Activated CD8-positive, alpha-beta memory T cell treated with anti-CD3 and anti-CD28 coated beads, Interleukin-2, amount 50 U/mL, for 1 hour (primary cell): ENCODE results near the gene ST3GAL3.

Source experiments
- DNase-seq: peaks from one replicate; pipeline ENCODE4 v3.0.0-alpha.2; 2020; ENCODE audit errors: extremely low read depth

Gene ST3GAL3

GRCh38 chr1:43963006-43963405, 255.7 kb downstream of the ST3GAL3 start:
- DNase-seq: no peak

GRCh38 chr1:43963890-43964289, 256.6 kb downstream of the ST3GAL3 start:
- DNase-seq: no peak

- DNase-seq: no peak
Measured at GRCh38 chr1:43965316-43965715, 258.0 kb downstream of the ST3GAL3 start.

GRCh38 chr1:43968348-43968948, 261.1 kb downstream of the ST3GAL3 start:
- DNase-seq: no peak

GRCh38 chr1:43969416-43969745, 262.0 kb downstream of the ST3GAL3 start:
- DNase-seq: no peak

GRCh38 chr1:43969746-43970466, 262.6 kb downstream of the ST3GAL3 start, which contains the start of gene DPH2:
Gene DPH2, plus strand, starts transcription at chr1:43970010. Its CDS starts 166 bp downstream, at chr1:43970176.
- DNase-seq: peak; percentile 90

- DNase-seq: no peak
Measured at GRCh38 chr1:43970502-43970901, 263.2 kb downstream of the ST3GAL3 start.

GRCh38 chr1:43970911-43971310, 263.6 kb downstream of the ST3GAL3 start:
- DNase-seq: no peak

- no peak for DNase-seq
Measured at GRCh38 chr1:43971336-43971980, 264.1 kb downstream of the ST3GAL3 start.

GRCh38 chr1:43973981-43974442, 266.7 kb downstream of the ST3GAL3 start:
- no peak for DNase-seq

- peak; percentile 78 for DNase-seq
Measured at GRCh38 chr1:43974443-43975248, 267.3 kb downstream of the ST3GAL3 start, which contains the start of gene ATP6V0B. Gene ATP6V0B, plus strand, starts transcription at chr1:43974960. Its CDS starts 81 bp downstream, at chr1:43975041.

GRCh38 chr1:43975249-43975961, 268.1 kb downstream of the ST3GAL3 start:
- no peak for DNase-seq

GRCh38 chr1:43976045-43976444, 268.7 kb downstream of the ST3GAL3 start:
- no peak for DNase-seq

GRCh38 chr1:43976890-43977289, 269.6 kb downstream of the ST3GAL3 start:
- DNase-seq: no peak

- no peak for DNase-seq
Measured at GRCh38 chr1:43977376-43978263, 270.3 kb downstream of the ST3GAL3 start.

- DNase-seq: no peak
Measured at GRCh38 chr1:43978264-43978550, 270.9 kb downstream of the ST3GAL3 start.

GRCh38 chr1:43978551-43979260, 271.4 kb downstream of the ST3GAL3 start, which contains the start of gene B4GALT2:
Gene B4GALT2, plus strand, starts transcription at chr1:43979210. Its CDS starts 1,951 bp downstream, at chr1:43981161.
- DNase-seq: no peak

GRCh38 chr1:43979261-43979527, 271.9 kb downstream of the ST3GAL3 start:
- no peak for DNase-seq

- no peak for DNase-seq
Measured at GRCh38 chr1:43979528-43980254, 272.4 kb downstream of the ST3GAL3 start.
